K562 (cell line): ENCODE results near the gene FAM180B. TPM values are rescaled to one million over a fixed set of nuclear protein-coding genes. Genes with fewer than 3 reads are reported as not detected.

ENCODE experiments used
- ATAC-seq: fragments of 200-7000 bp; cut with Tn5 transposase; 3 replicates; pipeline ENCODE4 v1.9.1; 2020; ENCODE audit warnings: moderate library complexity
- BruUV-seq: library from RNA; stranded (reverse); fragments of 400-500 nt; replicated peaks from 2 replicates; lab custom pipeline; 2021; lab: Mats Ljungman, UMichigan
- CTCF ChIA-PET: fragments of 300-600 bp; formaldehyde crosslinking; extraction: SDS; loops from one replicate; lab custom pipeline; 2021; ENCODE audit warnings: low intra/inter-chr PET ratio; lab: Yijun Ruan, JAX
- POLR2A ChIA-PET: fragments of 300-600, 350-650 bp; sonication (Branson Sonifier 250); formaldehyde crosslinking; extraction: SDS; loops from one replicate; lab custom pipeline; 2021; ENCODE audit warnings: antibody characterized with exemption, inconsistent platforms; lab: Yijun Ruan, JAX
- DNase-seq, 4 experiments: peaks; one replicate each; pipeline versions ENCODE4 v3.0.0 to v3.0.0-alpha.2; 2011 to 2018; ENCODE audit warnings: low spot score in 3 of 4, mixed read lengths in 3 of 4; ENCODE audit errors: extremely low read depth in 1 of 4
- FAIRE-seq: peaks from 2 replicates; lab custom pipeline; 2011; peaks lifted over from hg19 to GRCh38; lab: Jason Lieb, UNC
- H2AFZ ChIP-seq: 2 replicates; pipeline ENCODE4 v1.6.0; 2011; ENCODE audit warnings: low read depth, low read length, control low read depth, inconsistent platforms
- H3K27ac ChIP-seq: fragments of 200-600 bp; 3 replicates; pipeline ENCODE4 v1.8.0; 2011; ENCODE audit warnings: low read depth, mild to moderate bottlenecking, control low read depth, inconsistent platforms, low read length, moderate library complexity, mixed read lengths; ENCODE audit errors: extremely low read depth
- H3K27me3 ChIP-seq, 2 experiments: fragments of 300-600 bp in 1 of 2; 2 replicates in 1 of 2; 3 replicates in 1 of 2; pipeline versions ENCODE4 v1.6.0 to v1.8.0; 2011; ENCODE audit warnings: inconsistent platforms in 2 of 2, low read length in 2 of 2, mild to moderate bottlenecking in 1 of 2, mixed read lengths in 1 of 2, moderate library complexity in 1 of 2; ENCODE audit not compliant: control insufficient read depth in 2 of 2, insufficient read depth in 2 of 2
- H3K36me3 ChIP-seq: fragments of 300-600 bp; 3 replicates; pipeline ENCODE4 v1.8.0; 2011; ENCODE audit warnings: mild to moderate bottlenecking, low read length, inconsistent platforms; ENCODE audit not compliant: control insufficient read depth, insufficient read depth
- H3K4me1 ChIP-seq, 2 experiments: fragments of 200-600 bp in 1 of 2; replicated peaks in 1 of 2; 2 replicates in 1 of 2; 3 replicates in 1 of 2; pipeline versions ENCODE4 v1.5.1 to v1.8.0; 2011; ENCODE audit warnings: inconsistent platforms in 2 of 2, low read length in 2 of 2, mild to moderate bottlenecking in 1 of 2, mixed read lengths in 1 of 2, moderate library complexity in 1 of 2; ENCODE audit not compliant: control insufficient read depth in 2 of 2, insufficient read depth in 2 of 2
- H3K4me2 ChIP-seq: 2 replicates; pipeline ENCODE4 v1.6.1; 2011; ENCODE audit warnings: low read length, control low read depth, inconsistent platforms, mixed read lengths; ENCODE audit not compliant: insufficient read depth
- H3K4me3 ChIP-seq: fragments of 200-600 bp; sonication (generic), shearing (Covaris generic); 2 replicates; pipeline ENCODE4 v1.5.1; 2016; ENCODE audit warnings: control low read depth, inconsistent platforms
- H3K79me2 ChIP-seq: fragments of 200-600 bp; 3 replicates; pipeline ENCODE4 v1.8.0; 2011; ENCODE audit warnings: low read length, inconsistent platforms; ENCODE audit not compliant: control insufficient read depth, insufficient read depth
- H3K9ac ChIP-seq, 2 experiments: 2 replicates each; pipeline versions ENCODE4 v1.6.0 to v1.6.1; 2011; ENCODE audit warnings: low read depth in 2 of 2, low read length in 2 of 2, control low read depth in 1 of 2, inconsistent platforms in 1 of 2, mild to moderate bottlenecking in 1 of 2, mixed read lengths in 1 of 2; ENCODE audit not compliant: insufficient read depth in 1 of 2
- H3K9me1 ChIP-seq: one replicate; pipeline ENCODE4 v1.6.0; 2011; ENCODE audit warnings: inconsistent platforms, mild to moderate bottlenecking, low read length, moderate library complexity; ENCODE audit not compliant: control insufficient read depth, insufficient read depth
- H3K9me3 ChIP-seq: replicated peaks from 2 replicates; pipeline ENCODE4 v1.5.1; 2011; ENCODE audit warnings: low read depth, low read length, inconsistent platforms; ENCODE audit not compliant: control insufficient read depth, insufficient read depth
- H4K20me1 ChIP-seq: replicated peaks from 2 replicates; pipeline ENCODE4 v1.6.1; 2011; ENCODE audit warnings: low read length, inconsistent platforms, mixed read lengths; ENCODE audit not compliant: control insufficient read depth, insufficient read depth
- CXXC5 ChIP-seq: fragments of 250-450 bp; sonication (Bioruptor Pico); IDR thresholded peaks from 2 replicates; pipeline ENCODE4 v1.8.0; 2022; ENCODE audit warnings: inconsistent platforms, mild to moderate bottlenecking, moderate library complexity
- FOXK1 ChIP-seq: sonication (generic); formaldehyde crosslinking; IDR thresholded peaks from 2 replicates; pipeline ENCODE4 v1.8.0; 2022; ENCODE audit warnings: missing genetic modification reagents, mild to moderate bottlenecking, borderline replicate concordance
- FUS ChIP-seq: fragments of 200-400 bp; formaldehyde crosslinking; optimal IDR thresholded peaks from 2 replicates; pipeline ENCODE3; 2017; ENCODE audit warnings: low read depth, low read length
- KLF1 ChIP-seq: fragments of 450-650 bp; IDR thresholded peaks from 2 replicates; pipeline ENCODE4 v1.6.1; 2016; ENCODE audit warnings: missing genetic modification characterization, missing compliant biosample characterization
- ZNF121 ChIP-seq: sonication (generic); formaldehyde crosslinking; conservative IDR thresholded peaks from 2 replicates; pipeline ENCODE4 v1.8.0; 2022; ENCODE audit warnings: missing genetic modification reagents
- ZNF280B ChIP-seq: fragments of 250-450 bp; sonication (Bioruptor Pico); IDR thresholded peaks from 2 replicates; pipeline ENCODE4 v1.5.1; 2021; ENCODE audit warnings: mild to moderate bottlenecking
- WGBS: fragments of 100-300 bp; shearing (Covaris generic); methylation state at CpG from one replicate; pipeline ENCODE4 v1.1.6; 2016; ENCODE audit warnings: low coverage, mixed read lengths; ENCODE audit not compliant: insufficient coverage; ENCODE audit errors: missing lambda C conversion rate; 5-methylcytosine and 5-hydroxymethylcytosine counted together
- in situ Hi-C: fragments of 300-500 bp; cut with MboI; formaldehyde crosslinking; loops from 4 replicates; pipeline ENCODE4 v1.15.0; 2018; ENCODE audit warnings: inconsistent platforms, mixed read lengths
- intact Hi-C: fragments of 100-400 bp; cut with micrococcal nuclease; formaldehyde crosslinking; loops from 2 replicates; pipeline ENCODE4 v1.14.2; 2022
- polyA plus RNA-seq, 8 experiments: library from polyadenylated mRNA; depleted of rRNA in 4 of 8; stranded (reverse) in 5 of 8; unstranded in 3 of 8; fragments of >200 nt; fragmentation: Nextera tagmentation in 2 of 8; fragmentation: Illumina TruSeq in 1 of 8; extraction: Ambion mirVana in 2 of 8; extraction: Trizol in 1 of 8; gene quantifications; 2 replicates each; pipeline versions ENCODE4 v1.2.1 to v1.2.3, GENCODE V29; 2011 to 2014; ENCODE audit warnings: inconsistent platforms in 1 of 8, missing spikeins in 1 of 8
- total RNA-seq, 7 experiments: library from RNA; depleted of rRNA in 6 of 7; stranded (reverse); fragments of >200 nt in 6 of 7; fragmentation: Illumina TruSeq in 2 of 7; extraction: Trizol in 2 of 7; gene quantifications; 2 replicates each; pipeline versions ENCODE4 v1.2.1 to v1.2.3, GENCODE V29; 2011 to 2021; ENCODE audit warnings: low replicate concordance in 1 of 7

The FAM180B gene
- total and polyA plus RNA-seq, 9 of the 15 experiments (the other 6 are each of a cell fraction or from before 2014, with no cell fraction given), result 0.05 to 0.14 TPM; not detected in 7

GRCh38 chr11:47591764-47592163, 5.3 kb downstream of the FAM180B start:
- ChIA-PET POLR2A (interaction anchor here (0.6 to 1.3 kb wide), 2 partner anchors 14 to 32 kb away, joined by 3 to 4 read pairs; no protein-coding TSS in a partner anchor), CTCF (no interaction called here)
- H3K9me1 ChIP-seq, result peaks cover 3% of the 10 kb centered on the region
- no peaks in the 10 kb centered on the region for H3K36me3 ChIP-seq
- H3K9ac ChIP-seq, result no peak overlapping the region
- FAIRE-seq (no peak), ATAC-seq (no peak), DNase-seq (no peak)
- no peaks in the 10 kb centered on the region for H4K20me1 ChIP-seq
- H3K4me1 ChIP-seq, result peaks cover 0 to 21% of the 10 kb centered on the region in 2 experiments; a peak in 2 of 5 replicates
- H2AFZ ChIP-seq, result no peak overlapping the region
- 19% methylated on average over 7 of the region's 7 CpGs for WGBS
- no peaks in the 10 kb centered on the region for H3K9me3 ChIP-seq
- in situ Hi-C loops (no loop called here), intact Hi-C loops (no loop called here)
- TF ChIP-seq KLF1 (tag) (no peak), ZNF280B (CRISPR knock-in tag) (no peak), FOXK1 (no peak), CXXC5 (CRISPR knock-in tag) (no peak), ZNF121 (CRISPR knock-in tag) (no peak), FUS (no peak)
- peaks cover 24 to 35% of the 10 kb centered on the region in 2 experiments for H3K27me3 ChIP-seq
- no peak overlapping the region for H3K4me2 ChIP-seq
- no TSS peak for BruUV-seq
- no peak overlapping the region for H3K4me3 ChIP-seq
- no peaks in the 10 kb centered on the region for H3K79me2 ChIP-seq
- H3K27ac ChIP-seq, result no peak overlapping the region
